ENCODE results near the gene GIMAP1.

The GIMAP1 gene

DNA sequence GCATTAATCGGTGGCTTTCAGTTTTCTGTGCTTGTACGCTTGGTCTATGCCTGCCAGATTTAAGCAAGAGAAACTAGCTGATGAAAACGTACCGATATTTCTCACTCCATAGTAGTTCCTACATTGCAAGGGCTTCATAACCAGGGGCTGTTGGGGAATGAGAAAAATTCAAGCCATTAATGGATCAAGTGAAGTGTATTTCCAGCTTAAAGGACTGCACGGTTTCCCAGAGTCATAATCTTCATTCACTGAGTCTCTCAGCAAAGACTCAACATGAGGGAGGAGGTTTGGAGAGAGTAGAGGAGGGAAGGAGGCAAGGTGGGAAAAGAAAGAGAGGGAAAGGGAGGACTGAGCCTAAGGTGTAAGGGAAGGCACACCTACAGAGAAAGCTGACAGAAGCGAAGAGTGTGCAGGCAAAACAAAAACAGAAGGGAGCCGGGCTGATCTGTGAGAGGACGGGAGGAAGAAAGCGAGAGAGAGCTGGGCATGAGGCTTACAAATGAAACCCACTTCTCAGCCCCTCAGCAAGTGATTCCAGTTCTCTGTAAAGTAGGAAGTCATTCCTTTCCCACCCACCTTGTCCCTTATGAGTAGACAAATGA lies 30.3 kb upstream of the GIMAP1 start:
- peak overlapping the region; percentile 80 for H2AFZ ChIP-seq (ENCODE audit: low read depth, low read length)
- H3K9me3 ChIP-seq (ENCODE audit: insufficient read depth, low read length): no peaks in the 10 kb centered on the region
- H3K27ac ChIP-seq (ENCODE audit: low read length): 0 out of 2 replicates have a peak overlapping the region, but pooled peaks have one; percentile 5
- no peak for TF ChIP-seq EZH2phosphoT487 (IDR thresholded peaks at IDR 0.05; ENCODE audit: low read depth)
- TF ChIP-seq, protein P1, sequence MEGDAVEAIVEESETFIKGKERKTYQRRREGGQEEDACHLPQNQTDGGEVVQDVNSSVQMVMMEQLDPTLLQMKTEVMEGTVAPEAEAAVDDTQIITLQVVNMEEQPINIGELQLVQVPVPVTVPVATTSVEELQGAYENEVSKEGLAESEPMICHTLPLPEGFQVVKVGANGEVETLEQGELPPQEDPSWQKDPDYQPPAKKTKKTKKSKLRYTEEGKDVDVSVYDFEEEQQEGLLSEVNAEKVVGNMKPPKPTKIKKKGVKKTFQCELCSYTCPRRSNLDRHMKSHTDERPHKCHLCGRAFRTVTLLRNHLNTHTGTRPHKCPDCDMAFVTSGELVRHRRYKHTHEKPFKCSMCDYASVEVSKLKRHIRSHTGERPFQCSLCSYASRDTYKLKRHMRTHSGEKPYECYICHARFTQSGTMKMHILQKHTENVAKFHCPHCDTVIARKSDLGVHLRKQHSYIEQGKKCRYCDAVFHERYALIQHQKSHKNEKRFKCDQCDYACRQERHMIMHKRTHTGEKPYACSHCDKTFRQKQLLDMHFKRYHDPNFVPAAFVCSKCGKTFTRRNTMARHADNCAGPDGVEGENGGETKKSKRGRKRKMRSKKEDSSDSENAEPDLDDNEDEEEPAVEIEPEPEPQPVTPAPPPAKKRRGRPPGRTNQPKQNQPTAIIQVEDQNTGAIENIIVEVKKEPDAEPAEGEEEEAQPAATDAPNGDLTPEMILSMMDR (IDR thresholded peaks at IDR 0.05; ENCODE audit: low read depth, low read length): no peak
- H4K20me1 ChIP-seq (ENCODE audit: insufficient read depth, low read length): no peaks in the 10 kb centered on the region
- H3K4me1 ChIP-seq (ENCODE audit: low read length): peaks cover 15% of the 10 kb centered on the region
- H3K27me3 ChIP-seq (ENCODE audit: low read depth, low read length): no peaks in the 10 kb centered on the region
- H3K79me2 ChIP-seq (ENCODE audit: low read length): no peaks in the 10 kb centered on the region
- H3K9ac ChIP-seq (ENCODE audit: low read length): peak overlapping the region; percentile 37; the same call in 1 of the 2 replicates
- peak overlapping the region; percentile 71 for H3K4me3 ChIP-seq (ENCODE audit: low read length)
- no peaks in the 10 kb centered on the region for H3K36me3 ChIP-seq (replicated peaks; ENCODE audit: low read depth, low read length)
- peak overlapping the region; percentile 69 for H3K4me2 ChIP-seq (ENCODE audit: low read length)

- H3K27me3 ChIP-seq (ENCODE audit: low read depth, low read length): no peaks in the 10 kb centered on the region
- no peaks in the 10 kb centered on the region for H3K9me3 ChIP-seq (ENCODE audit: insufficient read depth, low read length)
- H2AFZ ChIP-seq (ENCODE audit: low read depth, low read length): no peak overlapping the region
- H3K9ac ChIP-seq (ENCODE audit: low read length): no peak overlapping the region
- no peaks in the 10 kb centered on the region for H3K79me2 ChIP-seq (ENCODE audit: low read length)
- H3K36me3 ChIP-seq (replicated peaks; ENCODE audit: low read depth, low read length): no peaks in the 10 kb centered on the region
- H4K20me1 ChIP-seq (ENCODE audit: insufficient read depth, low read length): no peaks in the 10 kb centered on the region
- H3K4me3 ChIP-seq (ENCODE audit: low read length): no peak overlapping the region
- no peak overlapping the region for H3K27ac ChIP-seq (ENCODE audit: low read length)
- TF ChIP-seq, protein P1 (IDR thresholded peaks at IDR 0.05; ENCODE audit: low read depth, low read length): no peak
- TF ChIP-seq EZH2phosphoT487 (IDR thresholded peaks at IDR 0.05; ENCODE audit: low read depth): no peak
- peaks cover 15% of the 10 kb centered on the region for H3K4me1 ChIP-seq (ENCODE audit: low read length)
- H3K4me2 ChIP-seq (ENCODE audit: low read length): no peak overlapping the region
These were observed 27.8 kb upstream of the GIMAP1 start for GRCh38 chr7:150688630-150689029.

DNA sequence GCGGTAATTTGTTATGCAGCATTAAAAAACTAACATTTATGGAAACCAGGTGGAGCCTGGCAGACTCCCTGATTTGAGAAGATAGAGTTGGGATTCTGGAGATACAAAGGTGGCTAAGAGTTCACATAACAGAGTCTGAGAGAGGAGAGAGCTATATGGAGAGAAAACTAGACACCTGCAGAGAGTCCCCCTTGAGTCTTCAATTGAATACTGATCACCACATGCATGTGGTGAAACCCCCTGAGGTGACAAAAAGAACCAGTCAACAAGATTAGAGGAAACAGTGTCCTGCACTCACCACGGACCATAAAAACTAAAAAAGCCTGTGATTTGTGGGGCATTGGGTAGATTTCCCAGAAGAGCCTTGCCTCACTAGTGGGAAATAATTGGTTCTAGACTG lies 20.8 kb upstream of the GIMAP1 start:
- Histone ChIP-seq H3K79me2 (ENCODE audit: low read length) (no peaks in the 10 kb centered on the region), H2AFZ (ENCODE audit: low read depth, low read length) (no peak overlapping the region), H3K4me1 (ENCODE audit: low read length) (no peaks in the 10 kb centered on the region), H4K20me1 (ENCODE audit: insufficient read depth, low read length) (no peaks in the 10 kb centered on the region), H3K9ac (ENCODE audit: low read length) (no peak overlapping the region), H3K36me3 (replicated peaks; ENCODE audit: low read depth, low read length) (no peaks in the 10 kb centered on the region), H3K27ac (ENCODE audit: low read length) (no peak overlapping the region), H3K4me3 (ENCODE audit: low read length) (no peak overlapping the region), H3K4me2 (ENCODE audit: low read length) (no peak overlapping the region), H3K9me3 (ENCODE audit: insufficient read depth, low read length) (peaks cover 3% of the 10 kb centered on the region; the same call in 1 of the 2 replicates), H3K27me3 (ENCODE audit: low read depth, low read length) (peaks cover 16% of the 10 kb centered on the region; the same call in 1 of the 2 replicates)
- no peak for TF ChIP-seq EZH2phosphoT487 (IDR thresholded peaks at IDR 0.05; ENCODE audit: low read depth)
- TF ChIP-seq, protein P1 (IDR thresholded peaks at IDR 0.05; ENCODE audit: low read depth, low read length): no peak

DNA sequence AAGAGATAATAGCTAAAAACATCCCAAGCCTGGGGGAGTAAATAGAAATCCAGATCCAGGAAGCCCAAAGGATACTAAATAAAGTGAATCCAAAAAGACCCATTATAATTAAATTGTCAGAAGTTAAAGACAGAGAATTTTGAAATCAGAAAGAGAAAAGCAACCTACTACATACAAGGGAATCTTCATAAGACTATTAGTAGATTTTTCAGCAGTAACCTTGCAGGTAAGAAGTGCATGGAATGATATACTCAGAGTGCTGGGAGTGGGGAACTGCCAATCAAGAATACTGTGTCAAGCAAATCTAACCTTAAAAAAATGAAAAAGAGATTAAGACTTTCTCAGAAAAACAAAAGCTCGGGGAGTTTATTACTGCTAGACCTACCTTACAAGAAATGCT lies 13.2 kb upstream of the GIMAP1 start:
- no peak overlapping the region for H2AFZ ChIP-seq (ENCODE audit: low read depth, low read length)
- peaks cover 8% of the 10 kb centered on the region; the same call in 1 of the 2 replicates for H3K9me3 ChIP-seq (ENCODE audit: insufficient read depth, low read length)
- H3K4me2 ChIP-seq (ENCODE audit: low read length): no peak overlapping the region
- H4K20me1 ChIP-seq (ENCODE audit: insufficient read depth, low read length): no peaks in the 10 kb centered on the region
- H3K4me1 ChIP-seq (ENCODE audit: low read length): no peaks in the 10 kb centered on the region
- H3K27ac ChIP-seq (ENCODE audit: low read length): no peak overlapping the region
- no peak overlapping the region for H3K9ac ChIP-seq (ENCODE audit: low read length)
- no peaks in the 10 kb centered on the region for H3K79me2 ChIP-seq (ENCODE audit: low read length)
- no peaks in the 10 kb centered on the region for H3K27me3 ChIP-seq (ENCODE audit: low read depth, low read length)
- H3K36me3 ChIP-seq (replicated peaks; ENCODE audit: low read depth, low read length): no peaks in the 10 kb centered on the region
- TF ChIP-seq EZH2phosphoT487 (IDR thresholded peaks at IDR 0.05; ENCODE audit: low read depth): no peak
- TF ChIP-seq, protein P1 (IDR thresholded peaks at IDR 0.05; ENCODE audit: low read depth, low read length): no peak
- no peak overlapping the region for H3K4me3 ChIP-seq (ENCODE audit: low read length)
